ENCODE measurements around the gene WIZ. TPM values are rescaled to one million over a fixed set of nuclear protein-coding genes. Genes with fewer than 3 reads are reported as not detected.

The WIZ gene
- total RNA-seq, 4 donors from 2014 or later: 36.1 to 74.3 (median 50.3) TPM

DNA sequence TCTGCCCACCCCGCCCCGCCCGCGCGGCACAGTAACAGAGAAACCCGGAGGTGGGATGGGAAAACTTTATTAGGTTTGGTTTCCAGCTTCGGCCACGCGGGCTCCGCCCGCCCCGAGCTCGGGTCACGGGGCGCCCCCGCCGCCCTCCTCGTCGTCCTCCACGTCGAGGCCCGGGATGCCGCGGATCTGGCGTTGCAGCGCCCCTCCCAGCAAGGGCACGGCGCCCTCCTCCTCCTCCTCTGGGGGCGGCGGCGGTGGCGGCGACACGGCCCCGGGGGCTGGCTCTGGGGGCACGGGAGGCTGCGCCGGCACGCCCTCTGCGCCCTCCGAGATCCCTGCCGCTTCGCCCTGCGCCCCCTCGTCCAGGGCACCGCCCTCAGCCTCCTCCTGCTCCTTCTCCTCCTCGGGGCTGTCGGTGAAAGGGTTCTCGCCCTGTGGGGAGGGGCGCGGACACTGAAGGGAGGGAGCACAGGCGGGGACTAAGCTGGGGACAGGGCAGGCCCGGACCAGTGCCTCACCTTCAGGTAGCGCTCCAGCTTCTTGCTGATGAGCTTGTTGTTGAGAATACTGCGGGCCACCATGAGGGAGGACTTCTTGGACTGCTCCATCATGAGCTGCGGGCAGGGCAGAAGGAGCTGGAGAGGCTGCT lies 69.6 kb downstream of the WIZ start:
- Histone ChIP-seq H3K27ac (replicated peaks in 1 of 4) (peak overlapping the region; percentile 92 to 99 (median 98)), H3K27me3 (no peaks in the 10 kb centered on the region), H3K36me3 (peaks cover 0 to 12% (median 10%) of the 10 kb centered on the region in 4 donors), H3K4me1 (peaks cover 36 to 44% (median 43%) of the 10 kb centered on the region in 4 donors), H3K9me3 (no peaks in the 10 kb centered on the region), H3K4me3 (peak overlapping the region; percentile 74 to 99 (median 90))
- DNase-seq (ENCODE audit: extremely low spot score): no peak
- TF ChIP-seq EP300 (IDR thresholded peaks at IDR 0.05) (no peak), POLR2A (IDR thresholded peaks at IDR 0.05; ENCODE audit: low read depth) (no peak), POLR2AphosphoS5 (IDR thresholded peaks at IDR 0.05) (no peak)
- TF ChIP-seq, protein P1, sequence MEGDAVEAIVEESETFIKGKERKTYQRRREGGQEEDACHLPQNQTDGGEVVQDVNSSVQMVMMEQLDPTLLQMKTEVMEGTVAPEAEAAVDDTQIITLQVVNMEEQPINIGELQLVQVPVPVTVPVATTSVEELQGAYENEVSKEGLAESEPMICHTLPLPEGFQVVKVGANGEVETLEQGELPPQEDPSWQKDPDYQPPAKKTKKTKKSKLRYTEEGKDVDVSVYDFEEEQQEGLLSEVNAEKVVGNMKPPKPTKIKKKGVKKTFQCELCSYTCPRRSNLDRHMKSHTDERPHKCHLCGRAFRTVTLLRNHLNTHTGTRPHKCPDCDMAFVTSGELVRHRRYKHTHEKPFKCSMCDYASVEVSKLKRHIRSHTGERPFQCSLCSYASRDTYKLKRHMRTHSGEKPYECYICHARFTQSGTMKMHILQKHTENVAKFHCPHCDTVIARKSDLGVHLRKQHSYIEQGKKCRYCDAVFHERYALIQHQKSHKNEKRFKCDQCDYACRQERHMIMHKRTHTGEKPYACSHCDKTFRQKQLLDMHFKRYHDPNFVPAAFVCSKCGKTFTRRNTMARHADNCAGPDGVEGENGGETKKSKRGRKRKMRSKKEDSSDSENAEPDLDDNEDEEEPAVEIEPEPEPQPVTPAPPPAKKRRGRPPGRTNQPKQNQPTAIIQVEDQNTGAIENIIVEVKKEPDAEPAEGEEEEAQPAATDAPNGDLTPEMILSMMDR (IDR thresholded peaks at IDR 0.05): peak in 1 of 3 experiments; percentile 15
- intact Hi-C loops (cut with DNase I): loop anchor here (2.0 kb wide), 2 partner anchors 37 to 115 kb away; no protein-coding TSS in a partner anchor
- WGBS: 4% methylated on average over 11 of the region's 56 CpGs

DNA sequence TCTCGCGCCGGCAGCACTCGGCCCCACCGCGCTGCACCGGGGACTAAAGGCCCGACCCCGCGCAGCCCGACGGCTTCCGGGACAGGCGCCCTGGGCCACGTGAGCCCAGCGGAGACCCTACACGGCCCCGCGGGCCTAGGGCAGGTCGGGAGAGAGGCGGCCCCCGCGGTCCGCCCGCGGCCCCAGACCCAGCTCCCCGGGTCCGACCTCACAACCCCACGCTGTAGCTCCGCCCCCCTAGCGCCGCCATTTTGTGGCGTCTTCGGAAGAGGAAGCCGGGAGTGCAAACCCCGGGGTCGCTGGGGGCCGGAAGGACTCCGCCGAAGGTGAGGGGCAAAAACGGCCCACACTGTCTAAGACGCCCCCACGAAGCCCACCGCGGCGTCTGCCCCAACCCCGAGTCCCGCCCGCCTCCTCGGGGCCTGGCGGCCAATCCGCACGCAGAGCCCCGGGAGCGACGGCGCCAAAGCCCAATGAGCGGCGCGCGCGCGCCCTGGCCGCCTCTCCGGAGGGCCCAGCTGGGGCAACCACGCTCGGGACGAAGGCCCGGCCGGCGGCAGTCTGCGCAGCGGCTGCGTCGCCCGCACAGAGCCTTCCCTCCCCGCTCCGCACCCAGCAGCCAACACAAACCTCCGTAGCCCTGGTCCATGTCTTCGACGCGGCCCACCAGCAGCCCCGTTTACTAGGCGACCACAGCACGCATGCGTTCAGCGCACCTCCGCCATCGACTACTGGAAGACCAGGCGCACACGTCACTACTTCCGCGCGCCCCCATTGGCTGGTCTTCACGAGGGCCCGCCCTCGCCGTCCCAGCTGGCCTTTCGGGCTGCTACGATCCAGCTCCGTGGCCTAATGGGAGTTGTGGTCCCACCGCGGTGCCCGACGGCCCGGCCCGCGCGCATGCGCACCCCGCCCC lies 70.4 kb downstream of the WIZ start, which contains the start of gene AKAP8:
Gene AKAP8, minus strand, starts transcription at position 705 of the 916 bp plus-strand sequence. Its CDS starts 56 bp downstream, at position 649.
- peaks cover 44 to 52% (median 50%) of the 10 kb centered on the region in 4 donors for H3K4me1 ChIP-seq
- H3K9me3 ChIP-seq: no peaks in the 10 kb centered on the region
- peaks cover 0 to 13% (median 11%) of the 10 kb centered on the region in 4 donors for H3K36me3 ChIP-seq
- peak within 1 kb of the TSS; percentile 74 to 99 (median 90) for H3K4me3 ChIP-seq
- intact Hi-C loops (cut with DNase I): loop anchor here (2.0 kb wide), 1 partner anchor 115 kb away; no protein-coding TSS in a partner anchor
- H3K27ac ChIP-seq (replicated peaks in 1 of 4): peak within 1 kb of the TSS; percentile 92 to 99 (median 98)
- DNase-seq (ENCODE audit: extremely low spot score): peak; percentile 100
- TF ChIP-seq POLR2AphosphoS5 (IDR thresholded peaks at IDR 0.05): peak; percentile 86 to 95
- no peak for TF ChIP-seq EP300 (IDR thresholded peaks at IDR 0.05)
- TF ChIP-seq POLR2A (IDR thresholded peaks at IDR 0.05; ENCODE audit: low read depth): peak; percentile 55
- WGBS: under 1% methylated on average over 40 of the region's 111 CpGs
- no peaks in the 10 kb centered on the region for H3K27me3 ChIP-seq

DNA sequence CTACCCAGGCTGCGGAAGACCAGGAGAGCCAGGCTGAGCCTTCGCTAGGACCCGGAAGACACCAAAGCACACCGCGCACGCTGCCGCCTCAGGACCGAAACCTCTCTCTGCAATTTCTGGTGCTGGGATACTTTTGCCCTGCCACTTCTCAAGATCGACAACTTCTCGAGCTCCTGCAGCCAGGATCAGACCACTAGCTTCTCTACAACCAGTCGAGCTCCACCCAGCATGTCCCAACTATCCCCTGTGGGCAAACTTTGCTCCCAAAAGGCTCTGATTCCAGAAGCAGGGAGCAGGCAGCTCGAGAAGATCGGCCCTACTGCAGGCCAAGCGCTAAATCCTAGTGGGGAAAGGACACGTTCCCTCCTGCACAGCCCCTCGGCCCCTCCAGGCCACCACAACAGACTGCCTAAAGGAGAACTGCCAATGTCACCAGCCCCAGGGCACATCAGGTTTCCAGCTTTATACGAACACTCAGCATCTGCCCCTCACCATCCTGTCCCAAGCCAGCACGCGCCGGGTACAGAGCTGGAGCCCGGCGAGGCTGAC lies 71.1 kb downstream of the WIZ start:
- intact Hi-C loops (cut with DNase I): loop anchor here (2.0 kb wide), 1 partner anchor 114 kb away; no protein-coding TSS in a partner anchor
- Histone ChIP-seq H3K9me3 (no peaks in the 10 kb centered on the region), H3K27ac (replicated peaks in 1 of 4) (peak overlapping the region; percentile 92 to 99 (median 98)), H3K27me3 (no peaks in the 10 kb centered on the region), H3K4me3 (peak overlapping the region; percentile 74 to 99 (median 90)), H3K36me3 (peaks cover 4 to 20% (median 17%) of the 10 kb centered on the region in 4 donors), H3K4me1 (peaks cover 52 to 59% (median 58%) of the 10 kb centered on the region in 4 donors)
- WGBS: 1% methylated on average over 16 of the region's 22 CpGs
- no peak for DNase-seq (ENCODE audit: extremely low spot score)
- TF ChIP-seq, protein P1 (IDR thresholded peaks at IDR 0.05): no peak
- TF ChIP-seq EP300 (IDR thresholded peaks at IDR 0.05): no peak
- no peak for TF ChIP-seq POLR2A (IDR thresholded peaks at IDR 0.05; ENCODE audit: low read depth)
- TF ChIP-seq POLR2AphosphoS5 (IDR thresholded peaks at IDR 0.05): no peak

DNA sequence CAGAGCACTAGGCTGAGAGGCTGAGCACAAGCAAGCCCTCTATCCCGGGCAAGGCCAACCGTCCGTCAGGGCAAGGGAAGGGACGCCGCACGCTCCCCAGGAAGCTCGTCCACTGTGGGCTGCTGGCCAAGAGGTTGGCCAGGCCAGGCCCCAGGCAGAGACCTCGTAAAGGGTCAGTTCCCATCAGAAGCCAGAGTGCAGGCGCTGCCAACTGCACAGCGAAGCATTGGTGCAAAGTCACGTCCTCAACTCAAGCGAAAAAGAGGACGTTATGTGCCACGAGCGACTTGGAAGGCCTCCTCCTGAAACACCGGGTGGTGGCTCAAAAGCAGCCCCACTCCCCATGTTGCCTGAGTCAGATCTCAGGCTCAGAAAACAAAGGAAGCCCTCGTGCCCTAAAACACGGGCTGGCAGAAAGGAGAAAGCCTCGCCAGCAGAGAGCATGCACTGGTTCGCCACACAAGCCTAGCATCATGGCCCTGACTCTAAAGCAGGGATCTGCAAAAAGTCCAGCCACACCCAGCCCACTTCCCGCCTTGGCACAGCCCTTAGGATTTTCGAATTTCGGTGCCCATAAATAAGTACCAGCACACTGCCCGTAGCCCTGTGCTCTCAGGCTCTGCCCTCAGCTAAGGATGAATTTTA lies 74.8 kb downstream of the WIZ start:
- Histone ChIP-seq H3K4me3 (peak overlapping the region in 3 of 4 donors; percentile 7 to 18 (median 15)), H3K9me3 (no peaks in the 10 kb centered on the region), H3K27me3 (no peaks in the 10 kb centered on the region), H3K4me1 (peaks cover 52 to 58% (median 55%) of the 10 kb centered on the region in 4 donors), H3K36me3 (peaks cover 33 to 47% (median 42%) of the 10 kb centered on the region in 4 donors), H3K27ac (replicated peaks in 1 of 4) (peak overlapping the region; percentile 22 to 74 (median 52))
- 61% methylated on average over 22 of the region's 24 CpGs for WGBS
- intact Hi-C loops (cut with DNase I): no loop called here
- TF ChIP-seq POLR2AphosphoS5 (IDR thresholded peaks at IDR 0.05) (peak; percentile 49 to 61), POLR2A (IDR thresholded peaks at IDR 0.05; ENCODE audit: low read depth) (no peak), EP300 (IDR thresholded peaks at IDR 0.05) (no peak)
- TF ChIP-seq, protein P1 (IDR thresholded peaks at IDR 0.05): no peak
- DNase-seq (ENCODE audit: extremely low spot score): no peak

All from esophagus muscularis mucosa (tissue), 4 donors.